Cardiac muscle cell (in vitro differentiated cells and primary cell): ENCODE data around the gene ABCC8. TPM values are rescaled to one million over a fixed set of nuclear protein-coding genes. Genes with fewer than 3 reads are reported as not detected.

Experiments used
- DNase-seq, 2 donors: peaks; one replicate each; pipeline versions ENCODE4 v3.0.0 to v3.0.0-alpha.2; 2010 to 2017; ENCODE audit warnings: low read depth in 1 of 2, low spot score in 1 of 2
- H3K27ac ChIP-seq: fragments of 200-600 bp; sonication (generic); 2 replicates; pipeline ENCODE4 v1.5.1; 2016
- H3K27me3 ChIP-seq: fragments of 200-600 bp; sonication (generic); 2 replicates; pipeline ENCODE4 v1.6.0; 2016; ENCODE audit warnings: control low read depth
- H3K36me3 ChIP-seq: fragments of 200-600 bp; sonication (generic); 2 replicates; pipeline ENCODE4 v1.5.1; 2016; ENCODE audit warnings: control low read depth
- H3K4me1 ChIP-seq: fragments of 200-600 bp; sonication (generic); 2 replicates; pipeline ENCODE4 v1.8.1; 2017; ENCODE audit warnings: low read depth, mild to moderate bottlenecking, mixed run types
- H3K4me3 ChIP-seq: fragments of 200-600 bp; sonication (generic); 2 replicates; pipeline ENCODE4 v1.5.1; 2016; ENCODE audit warnings: mild to moderate bottlenecking
- H3K9me3 ChIP-seq: fragments of 200-600 bp; sonication (generic); 2 replicates; pipeline ENCODE4 v1.5.1; 2017; ENCODE audit warnings: low read depth, mild to moderate bottlenecking, control low read depth
- CTCF ChIP-seq: IDR thresholded peaks from 2 replicates; pipeline ENCODE4 v1.5.1; 2012; ENCODE audit warnings: low read depth, mild to moderate bottlenecking, low read length
- polyA plus RNA-seq: library from polyadenylated mRNA; unstranded; fragments of >200 nt; fragmentation: Nextera tagmentation; extraction: Ambion mirVana; gene quantifications from 2 replicates; pipeline ENCODE4 v1.2.1, GENCODE V29; 2016
- total RNA-seq: library from RNA; depleted of rRNA; stranded (reverse); fragments of >200 nt; gene quantifications from 2 replicates; pipeline ENCODE4 v1.2.3, GENCODE V29; 2016

The ABCC8 gene
- total and polyA plus RNA-seq, 2 experiments from 2014 or later = 2.4 to 5.3 TPM

GRCh38 chr11:17498058-17498457 is 21.4 kb upstream of the ABCC8 start:
- no peak overlapping the region for H3K4me3 ChIP-seq
- H3K9me3 ChIP-seq = no peaks in the 10 kb centered on the region
- H3K27me3 ChIP-seq = peaks cover 6% of the 10 kb centered on the region
- DNase-seq = no peak
- no peak overlapping the region for H3K27ac ChIP-seq
- H3K36me3 ChIP-seq = no peaks in the 10 kb centered on the region
- no peak for TF ChIP-seq CTCF
- no peaks in the 10 kb centered on the region for H3K4me1 ChIP-seq

- peak; percentile 12 to 75 for DNase-seq
- no peak for TF ChIP-seq CTCF
- no peaks in the 10 kb centered on the region for H3K4me1 ChIP-seq
- H3K27ac ChIP-seq = no peak overlapping the region
- H3K27me3 ChIP-seq = peaks cover 6% of the 10 kb centered on the region
- H3K36me3 ChIP-seq = no peaks in the 10 kb centered on the region
- no peaks in the 10 kb centered on the region for H3K9me3 ChIP-seq
- H3K4me3 ChIP-seq = no peak overlapping the region
Observed at GRCh38 chr11:17496406-17496805, 19.8 kb upstream of the ABCC8 start.

- no peaks in the 10 kb centered on the region for H3K9me3 ChIP-seq
- peaks cover 6% of the 10 kb centered on the region for H3K27me3 ChIP-seq
- no peaks in the 10 kb centered on the region for H3K36me3 ChIP-seq
- no peak for DNase-seq
- no peak for TF ChIP-seq CTCF
- H3K4me1 ChIP-seq = no peaks in the 10 kb centered on the region
- no peak overlapping the region for H3K27ac ChIP-seq
- no peak overlapping the region for H3K4me3 ChIP-seq
Observed at GRCh38 chr11:17494019-17494418, 17.4 kb upstream of the ABCC8 start.

GRCh38 chr11:17490938-17491337 is 14.3 kb upstream of the ABCC8 start:
- no peaks in the 10 kb centered on the region for H3K36me3 ChIP-seq
- no peak for DNase-seq
- H3K27me3 ChIP-seq = peaks cover 6% of the 10 kb centered on the region
- TF ChIP-seq CTCF = no peak
- H3K4me1 ChIP-seq = no peaks in the 10 kb centered on the region
- no peaks in the 10 kb centered on the region for H3K9me3 ChIP-seq
- H3K27ac ChIP-seq = no peak overlapping the region
- H3K4me3 ChIP-seq = no peak overlapping the region

GRCh38 chr11:17490232-17490631 is 13.6 kb upstream of the ABCC8 start:
- no peak for DNase-seq
- Histone ChIP-seq H3K36me3 (no peaks in the 10 kb centered on the region), H3K4me1 (no peaks in the 10 kb centered on the region), H3K9me3 (no peaks in the 10 kb centered on the region), H3K4me3 (no peak overlapping the region), H3K27ac (no peak overlapping the region), H3K27me3 (peaks cover under 1% of the 10 kb centered on the region)
- no peak for TF ChIP-seq CTCF

GRCh38 chr11:17489751-17490150 is 13.1 kb upstream of the ABCC8 start:
- no peak overlapping the region for H3K4me3 ChIP-seq
- H3K27me3 ChIP-seq = no peaks in the 10 kb centered on the region
- no peaks in the 10 kb centered on the region for H3K36me3 ChIP-seq
- no peak overlapping the region for H3K27ac ChIP-seq
- no peaks in the 10 kb centered on the region for H3K4me1 ChIP-seq
- no peaks in the 10 kb centered on the region for H3K9me3 ChIP-seq
- DNase-seq = no peak
- no peak for TF ChIP-seq CTCF
